ENCODE data around the gene ATXN2. TPM values are rescaled to one million over a fixed set of nuclear protein-coding genes. Genes with fewer than 3 reads are reported as not detected.

The ATXN2 gene
- total and polyA plus RNA-seq, 9 of the 15 experiments (the other 6 are each of a cell fraction or from before 2014, with no cell fraction given): 16.8 to 67.8 (median 29.3) TPM

DNA sequence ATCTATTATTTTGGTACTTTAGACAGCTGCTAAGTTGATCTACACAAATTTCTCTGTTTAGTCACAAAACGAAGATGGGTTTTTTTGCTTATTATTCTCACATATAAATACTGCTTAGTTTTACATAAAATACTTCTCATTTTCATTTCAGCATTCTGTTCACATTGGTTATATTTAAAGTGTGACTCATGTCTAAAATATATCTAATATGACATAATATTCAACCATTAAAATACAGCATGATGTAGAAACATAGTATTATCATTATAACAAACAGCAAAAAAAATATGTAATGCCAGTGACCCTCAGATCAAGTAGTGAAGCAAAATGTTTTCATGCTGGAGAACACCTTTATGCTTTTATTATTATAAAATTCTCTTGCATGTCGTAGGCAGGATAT is 129.7 kb downstream of the ATXN2 start:
- peaks cover 0 to 4% of the 10 kb centered on the region in 2 experiments; a peak in 1 of 5 replicates for H3K4me1 ChIP-seq (replicated peaks in 1 of 2; ENCODE audit: control insufficient read depth in 2 of 2, insufficient read depth in 2 of 2, low read length in 2 of 2)
- in situ Hi-C loops (cut with MboI) (no loop called here), intact Hi-C loops (cut with micrococcal nuclease) (no loop called here)
- H3K36me3 ChIP-seq (ENCODE audit: control insufficient read depth, insufficient read depth, low read length): peaks cover 81% of the 10 kb centered on the region
- TF ChIP-seq MEF2A (IDR thresholded peaks at IDR 0.05; ENCODE audit: control insufficient read depth, low read depth, low read length) (no peak), ZNF146 (CRISPR knock-in tag; IDR thresholded peaks at IDR 0.05; ENCODE audit: unreplicated experiment) (no peak), TAF7 (tag; IDR thresholded peaks at IDR 0.05) (no peak), ZNF384 (IDR thresholded peaks at IDR 0.05; ENCODE audit: low read depth, low read length) (no peak), SIN3B (IDR thresholded peaks at IDR 0.05; ENCODE audit: low read depth) (no peak), FOS (IDR thresholded peaks at IDR 0.05; ENCODE audit: extremely low read depth, insufficient read length) (no peak), NFATC3 (IDR thresholded peaks at IDR 0.05) (no peak), ZNF436 (CRISPR knock-in tag; IDR thresholded peaks at IDR 0.05) (no peak), MYNN (IDR thresholded peaks at IDR 0.05) (no peak), MYNN (CRISPR knock-in tag; IDR thresholded peaks at IDR 0.05) (no peak)
- TF ChIP-seq, protein P1, sequence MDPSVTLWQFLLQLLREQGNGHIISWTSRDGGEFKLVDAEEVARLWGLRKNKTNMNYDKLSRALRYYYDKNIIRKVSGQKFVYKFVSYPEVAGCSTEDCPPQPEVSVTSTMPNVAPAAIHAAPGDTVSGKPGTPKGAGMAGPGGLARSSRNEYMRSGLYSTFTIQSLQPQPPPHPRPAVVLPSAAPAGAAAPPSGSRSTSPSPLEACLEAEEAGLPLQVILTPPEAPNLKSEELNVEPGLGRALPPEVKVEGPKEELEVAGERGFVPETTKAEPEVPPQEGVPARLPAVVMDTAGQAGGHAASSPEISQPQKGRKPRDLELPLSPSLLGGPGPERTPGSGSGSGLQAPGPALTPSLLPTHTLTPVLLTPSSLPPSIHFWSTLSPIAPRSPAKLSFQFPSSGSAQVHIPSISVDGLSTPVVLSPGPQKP (CRISPR knock-in tag; IDR thresholded peaks at IDR 0.05): no peak
- TF ChIP-seq, protein P2, sequence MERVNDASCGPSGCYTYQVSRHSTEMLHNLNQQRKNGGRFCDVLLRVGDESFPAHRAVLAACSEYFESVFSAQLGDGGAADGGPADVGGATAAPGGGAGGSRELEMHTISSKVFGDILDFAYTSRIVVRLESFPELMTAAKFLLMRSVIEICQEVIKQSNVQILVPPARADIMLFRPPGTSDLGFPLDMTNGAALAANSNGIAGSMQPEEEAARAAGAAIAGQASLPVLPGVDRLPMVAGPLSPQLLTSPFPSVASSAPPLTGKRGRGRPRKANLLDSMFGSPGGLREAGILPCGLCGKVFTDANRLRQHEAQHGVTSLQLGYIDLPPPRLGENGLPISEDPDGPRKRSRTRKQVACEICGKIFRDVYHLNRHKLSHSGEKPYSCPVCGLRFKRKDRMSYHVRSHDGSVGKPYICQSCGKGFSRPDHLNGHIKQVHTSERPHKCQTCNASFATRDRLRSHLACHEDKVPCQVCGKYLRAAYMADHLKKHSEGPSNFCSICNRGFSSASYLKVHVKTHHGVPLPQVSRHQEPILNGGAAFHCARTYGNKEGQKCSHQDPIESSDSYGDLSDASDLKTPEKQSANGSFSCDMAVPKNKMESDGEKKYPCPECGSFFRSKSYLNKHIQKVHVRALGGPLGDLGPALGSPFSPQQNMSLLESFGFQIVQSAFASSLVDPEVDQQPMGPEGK (CRISPR knock-in tag; IDR thresholded peaks at IDR 0.05; ENCODE audit: borderline replicate concordance): no peak
- TF ChIP-seq, protein P3, sequence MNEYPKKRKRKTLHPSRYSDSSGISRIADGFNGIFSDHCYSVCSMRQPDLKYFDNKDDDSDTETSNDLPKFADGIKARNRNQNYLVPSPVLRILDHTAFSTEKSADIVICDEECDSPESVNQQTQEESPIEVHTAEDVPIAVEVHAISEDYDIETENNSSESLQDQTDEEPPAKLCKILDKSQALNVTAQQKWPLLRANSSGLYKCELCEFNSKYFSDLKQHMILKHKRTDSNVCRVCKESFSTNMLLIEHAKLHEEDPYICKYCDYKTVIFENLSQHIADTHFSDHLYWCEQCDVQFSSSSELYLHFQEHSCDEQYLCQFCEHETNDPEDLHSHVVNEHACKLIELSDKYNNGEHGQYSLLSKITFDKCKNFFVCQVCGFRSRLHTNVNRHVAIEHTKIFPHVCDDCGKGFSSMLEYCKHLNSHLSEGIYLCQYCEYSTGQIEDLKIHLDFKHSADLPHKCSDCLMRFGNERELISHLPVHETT (CRISPR knock-in tag; conservative IDR thresholded peaks at IDR 0.05 in 1 of 2, IDR thresholded peaks at IDR 0.05 in 1 of 2): no peak
- TF ChIP-seq, protein P4, sequence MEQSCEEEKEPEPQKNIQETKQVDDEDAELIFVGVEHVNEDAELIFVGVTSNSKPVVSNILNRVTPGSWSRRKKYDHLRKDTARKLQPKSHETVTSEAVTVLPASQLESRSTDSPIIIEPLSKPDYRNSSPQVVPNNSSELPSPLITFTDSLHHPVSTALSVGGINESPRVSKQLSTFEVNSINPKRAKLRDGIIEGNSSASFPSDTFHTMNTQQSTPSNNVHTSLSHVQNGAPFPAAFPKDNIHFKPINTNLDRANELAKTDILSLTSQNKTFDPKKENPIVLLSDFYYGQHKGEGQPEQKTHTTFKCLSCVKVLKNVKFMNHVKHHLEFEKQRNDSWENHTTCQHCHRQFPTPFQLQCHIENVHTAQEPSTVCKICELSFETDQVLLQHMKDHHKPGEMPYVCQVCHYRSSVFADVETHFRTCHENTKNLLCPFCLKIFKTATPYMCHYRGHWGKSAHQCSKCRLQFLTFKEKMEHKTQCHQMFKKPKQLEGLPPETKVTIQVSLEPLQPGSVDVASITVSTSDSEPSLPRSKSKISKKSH (CRISPR knock-in tag; IDR thresholded peaks at IDR 0.05): no peak
- TF ChIP-seq, protein P5, sequence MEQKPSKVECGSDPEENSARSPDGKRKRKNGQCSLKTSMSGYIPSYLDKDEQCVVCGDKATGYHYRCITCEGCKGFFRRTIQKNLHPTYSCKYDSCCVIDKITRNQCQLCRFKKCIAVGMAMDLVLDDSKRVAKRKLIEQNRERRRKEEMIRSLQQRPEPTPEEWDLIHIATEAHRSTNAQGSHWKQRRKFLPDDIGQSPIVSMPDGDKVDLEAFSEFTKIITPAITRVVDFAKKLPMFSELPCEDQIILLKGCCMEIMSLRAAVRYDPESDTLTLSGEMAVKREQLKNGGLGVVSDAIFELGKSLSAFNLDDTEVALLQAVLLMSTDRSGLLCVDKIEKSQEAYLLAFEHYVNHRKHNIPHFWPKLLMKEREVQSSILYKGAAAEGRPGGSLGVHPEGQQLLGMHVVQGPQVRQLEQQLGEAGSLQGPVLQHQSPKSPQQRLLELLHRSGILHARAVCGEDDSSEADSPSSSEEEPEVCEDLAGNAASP (IDR thresholded peaks at IDR 0.05): no peak
- H2AFZ ChIP-seq (ENCODE audit: low read depth, low read length): no peak overlapping the region
- WGBS (ENCODE audit: insufficient coverage, low coverage, missing lambda C conversion rate): 68% methylated on average over 2 of the region's 2 CpGs
- BruUV-seq (replicated peaks): no TSS peak
- no peak overlapping the region for H3K4me2 ChIP-seq (ENCODE audit: insufficient read depth, low read length)
- H3K9me1 ChIP-seq (ENCODE audit: control insufficient read depth, insufficient read depth, low read length): no peaks in the 10 kb centered on the region
- no peak overlapping the region for H3K9ac ChIP-seq (ENCODE audit: insufficient read depth in 1 of 2, low read depth in 2 of 2, low read length in 2 of 2)
- H3K79me2 ChIP-seq (ENCODE audit: control insufficient read depth, insufficient read depth, low read length): peaks cover 3% of the 10 kb centered on the region; the same call in 1 of the 3 replicates
- no peaks in the 10 kb centered on the region for H3K9me3 ChIP-seq (replicated peaks; ENCODE audit: control insufficient read depth, insufficient read depth, low read depth, low read length)
- POLR2A ChIA-PET: no interaction called here
- CTCF ChIA-PET (ENCODE audit: low intra/inter-chr PET ratio): interaction anchor here (0.7 kb wide), 1 partner anchor 1930 kb away, joined by 4 read pairs; no protein-coding TSS in a partner anchor
- no peak for DNase-seq (ENCODE audit: extremely low read depth in 1 of 4, low spot score in 3 of 4)
- no peak overlapping the region for H3K27ac ChIP-seq (ENCODE audit: extremely low read depth, low read depth, low read length)
- H3K27me3 ChIP-seq (ENCODE audit: control insufficient read depth in 2 of 2, insufficient read depth in 2 of 2, low read length in 2 of 2): no peaks in the 10 kb centered on the region
- no peak for ATAC-seq
- no peaks in the 10 kb centered on the region for H4K20me1 ChIP-seq (replicated peaks; ENCODE audit: control insufficient read depth, insufficient read depth, low read length)
- H3K4me3 ChIP-seq: no peak overlapping the region
- FAIRE-seq: no peak

Data from K562 (cell line).